Uterus (tissue), 4 donors: ENCODE measurements around the gene LRRC1. TPM values are rescaled to one million over a fixed set of nuclear protein-coding genes. Genes with fewer than 3 reads are reported as not detected.

ENCODE experiments used
- DNase-seq, 2 donors: peaks; one replicate each; pipeline ENCODE4 v3.0.0-alpha.2; 2019 to 2020
- H3K27ac ChIP-seq, 2 donors: fragments of 200-600 bp; sonication (generic); 1 replicate in 1 of 2; 2 replicates in 1 of 2; pipeline ENCODE4 v1.5.1; 2016 to 2018
- H3K27me3 ChIP-seq, 2 donors: fragments of 200-600 bp; sonication (generic); one replicate each; pipeline ENCODE4 v1.5.1; 2018 to 2019; ENCODE audit warnings: control low read depth in 1 of 2
- H3K36me3 ChIP-seq, 2 donors: fragments of 200-600 bp; sonication (generic); one replicate each; pipeline ENCODE4 v1.5.1; 2019; ENCODE audit warnings: control low read depth in 1 of 2
- H3K4me1 ChIP-seq, 2 donors: fragments of 200-600 bp; sonication (generic); one replicate each; pipeline ENCODE4 v1.5.1; 2018 to 2019; ENCODE audit warnings: control low read depth in 1 of 2
- H3K4me3 ChIP-seq, 2 donors: fragments of 200-600 bp; sonication (generic); 1 replicate in 1 of 2; 2 replicates in 1 of 2; pipeline ENCODE4 v1.5.1; 2018 to 2019; ENCODE audit warnings: mild to moderate bottlenecking in 1 of 2
- H3K9me3 ChIP-seq, 2 donors: fragments of 200-600 bp; sonication (generic); one replicate each; pipeline ENCODE4 v1.5.1; 2019; ENCODE audit warnings: control low read depth in 1 of 2
- POLR2A ChIP-seq, 2 donors: fragments of 450-650 bp; IDR thresholded peaks; one replicate each; pipeline ENCODE4 v1.6.1; 2016; ENCODE audit warnings: antibody characterized with exemption in 2 of 2, mild to moderate bottlenecking in 1 of 2, moderate library complexity in 1 of 2
- intact Hi-C: fragments of 100-400 bp; cut with DNase I; formaldehyde crosslinking; loops from one replicate; pipeline ENCODE4 v1.15.1; 2023; ENCODE audit warnings: low total_unique reads
- total RNA-seq, 4 donors: library from RNA; depleted of rRNA in 3 of 4; stranded (reverse); fragments of >200 nt in 3 of 4; gene quantifications; one replicate each; pipeline versions ENCODE4 v1.1.0 to v1.2.4, GENCODE V29; 2014 to 2023
- TF ChIP-seq, protein P1 (sequence below), 4 experiments: fragments of 200-600 bp in 2 of 4; fragments of 450-650 bp in 2 of 4; sonication (generic) in 2 of 4; IDR thresholded peaks; one replicate each; pipeline ENCODE4 v1.5.1; 2016 to 2019; ENCODE audit warnings: antibody characterized with exemption in 4 of 4, mild to moderate bottlenecking in 2 of 4, moderate library complexity in 1 of 4
- donor health status: DM: yes; HTN: yes; CAD: no.

Gene LRRC1
- total RNA-seq, 4 donors from 2014 or later, result 4.4 to 39.7 (median 17.7) TPM

DNA sequence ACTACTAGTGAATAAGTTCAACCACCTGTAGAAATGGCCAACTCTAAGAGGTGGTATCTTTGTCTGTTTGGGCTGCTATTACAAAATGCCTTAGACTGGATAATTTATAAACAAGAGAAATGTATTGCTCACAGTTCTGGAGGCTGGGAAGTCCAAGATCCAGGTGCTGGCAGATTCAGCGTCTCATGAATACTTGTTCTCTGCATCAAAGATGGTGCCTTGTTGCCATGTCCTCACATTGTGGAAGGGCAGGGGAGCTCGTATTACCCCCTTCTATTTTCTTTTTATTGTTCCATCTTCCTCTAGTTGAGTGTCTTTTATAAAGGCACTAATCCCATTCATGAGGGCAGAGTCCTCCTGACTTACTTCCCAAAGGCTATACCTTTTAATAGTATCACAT lies 58.0 kb downstream of the LRRC1 start:
- intact Hi-C loops, result no loop called here
- no peak for TF ChIP-seq POLR2A (IDR thresholded peaks at IDR 0.05)
- TF ChIP-seq, protein P1, sequence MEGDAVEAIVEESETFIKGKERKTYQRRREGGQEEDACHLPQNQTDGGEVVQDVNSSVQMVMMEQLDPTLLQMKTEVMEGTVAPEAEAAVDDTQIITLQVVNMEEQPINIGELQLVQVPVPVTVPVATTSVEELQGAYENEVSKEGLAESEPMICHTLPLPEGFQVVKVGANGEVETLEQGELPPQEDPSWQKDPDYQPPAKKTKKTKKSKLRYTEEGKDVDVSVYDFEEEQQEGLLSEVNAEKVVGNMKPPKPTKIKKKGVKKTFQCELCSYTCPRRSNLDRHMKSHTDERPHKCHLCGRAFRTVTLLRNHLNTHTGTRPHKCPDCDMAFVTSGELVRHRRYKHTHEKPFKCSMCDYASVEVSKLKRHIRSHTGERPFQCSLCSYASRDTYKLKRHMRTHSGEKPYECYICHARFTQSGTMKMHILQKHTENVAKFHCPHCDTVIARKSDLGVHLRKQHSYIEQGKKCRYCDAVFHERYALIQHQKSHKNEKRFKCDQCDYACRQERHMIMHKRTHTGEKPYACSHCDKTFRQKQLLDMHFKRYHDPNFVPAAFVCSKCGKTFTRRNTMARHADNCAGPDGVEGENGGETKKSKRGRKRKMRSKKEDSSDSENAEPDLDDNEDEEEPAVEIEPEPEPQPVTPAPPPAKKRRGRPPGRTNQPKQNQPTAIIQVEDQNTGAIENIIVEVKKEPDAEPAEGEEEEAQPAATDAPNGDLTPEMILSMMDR (IDR thresholded peaks at IDR 0.05), result no peak
- no peaks in the 10 kb centered on the region for H3K27me3 ChIP-seq
- no peaks in the 10 kb centered on the region for H3K36me3 ChIP-seq
- H3K4me1 ChIP-seq, result peaks cover 0 to 3% of the 10 kb centered on the region in 2 donors
- DNase-seq, result no peak
- no peak overlapping the region for H3K27ac ChIP-seq
- no peak overlapping the region for H3K4me3 ChIP-seq
- H3K9me3 ChIP-seq, result no peaks in the 10 kb centered on the region

DNA sequence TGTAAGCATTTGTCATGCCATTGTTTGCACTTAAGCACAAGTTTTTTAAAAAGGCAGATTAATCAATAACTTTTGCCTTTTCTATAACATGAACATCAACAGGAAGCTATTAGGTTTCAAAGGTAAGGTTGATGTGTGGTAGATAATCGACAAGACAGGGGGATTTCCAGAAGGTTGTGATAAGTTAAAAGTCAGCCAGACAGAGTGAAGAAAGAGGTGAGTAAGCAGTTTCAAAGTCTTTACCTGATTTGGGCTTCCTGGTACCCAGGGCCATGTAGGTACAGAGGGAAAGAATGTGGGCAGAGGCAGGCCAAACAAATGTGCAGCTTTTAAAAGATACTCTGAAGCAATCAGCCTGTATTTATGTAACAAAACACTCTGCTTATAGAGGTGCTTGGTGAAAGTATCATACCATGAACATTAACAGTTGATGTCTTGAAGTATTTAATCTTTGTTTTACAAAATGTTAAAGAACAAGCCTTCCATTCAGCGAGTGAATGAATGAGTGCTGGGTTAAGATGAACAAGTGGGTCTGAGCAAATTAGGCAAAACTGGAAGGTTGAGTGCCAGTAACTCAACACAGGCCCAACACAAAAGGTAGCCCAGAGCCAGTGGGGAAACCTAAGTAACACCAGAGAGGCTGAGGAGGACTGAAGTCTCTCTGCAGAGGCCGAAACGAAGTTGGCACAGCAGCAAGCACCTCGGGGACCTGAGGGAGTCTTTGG lies 60.2 kb downstream of the LRRC1 start:
- Histone ChIP-seq H3K4me3 (no peak overlapping the region), H3K4me1 (peaks cover 0 to 3% of the 10 kb centered on the region in 2 donors), H3K27me3 (no peaks in the 10 kb centered on the region), H3K27ac (no peak overlapping the region), H3K36me3 (no peaks in the 10 kb centered on the region), H3K9me3 (no peaks in the 10 kb centered on the region)
- DNase-seq, result no peak
- TF ChIP-seq POLR2A (IDR thresholded peaks at IDR 0.05), result no peak
- TF ChIP-seq, protein P1 (IDR thresholded peaks at IDR 0.05), result no peak
- intact Hi-C loops, result no loop called here

DNA sequence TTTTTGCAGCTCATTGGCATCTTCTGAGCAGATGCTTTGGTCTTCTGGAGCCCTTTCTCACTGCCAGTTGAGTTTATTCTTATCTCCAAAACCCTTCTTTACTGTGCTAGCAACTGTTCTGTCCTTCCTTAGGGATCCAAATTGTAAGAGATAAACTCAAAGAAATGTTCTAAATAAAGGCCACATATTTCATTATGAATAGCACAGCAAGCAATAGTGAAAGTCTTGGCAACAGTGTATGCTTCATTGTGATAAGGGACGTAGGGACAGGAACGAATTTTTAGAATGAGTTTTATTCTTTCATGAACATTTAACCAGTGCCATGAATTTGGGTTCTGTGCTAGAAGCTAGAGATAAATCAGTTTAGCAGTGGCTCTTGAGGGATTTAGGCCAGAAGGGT lies 61.1 kb downstream of the LRRC1 start:
- no peak overlapping the region for H3K27ac ChIP-seq
- H3K4me3 ChIP-seq, result no peak overlapping the region
- H3K4me1 ChIP-seq, result peaks cover 0 to 3% of the 10 kb centered on the region in 2 donors
- intact Hi-C loops, result no loop called here
- no peaks in the 10 kb centered on the region for H3K36me3 ChIP-seq
- TF ChIP-seq, protein P1 (IDR thresholded peaks at IDR 0.05), result no peak
- TF ChIP-seq POLR2A (IDR thresholded peaks at IDR 0.05), result no peak
- no peaks in the 10 kb centered on the region for H3K27me3 ChIP-seq
- no peaks in the 10 kb centered on the region for H3K9me3 ChIP-seq
- DNase-seq, result no peak

DNA sequence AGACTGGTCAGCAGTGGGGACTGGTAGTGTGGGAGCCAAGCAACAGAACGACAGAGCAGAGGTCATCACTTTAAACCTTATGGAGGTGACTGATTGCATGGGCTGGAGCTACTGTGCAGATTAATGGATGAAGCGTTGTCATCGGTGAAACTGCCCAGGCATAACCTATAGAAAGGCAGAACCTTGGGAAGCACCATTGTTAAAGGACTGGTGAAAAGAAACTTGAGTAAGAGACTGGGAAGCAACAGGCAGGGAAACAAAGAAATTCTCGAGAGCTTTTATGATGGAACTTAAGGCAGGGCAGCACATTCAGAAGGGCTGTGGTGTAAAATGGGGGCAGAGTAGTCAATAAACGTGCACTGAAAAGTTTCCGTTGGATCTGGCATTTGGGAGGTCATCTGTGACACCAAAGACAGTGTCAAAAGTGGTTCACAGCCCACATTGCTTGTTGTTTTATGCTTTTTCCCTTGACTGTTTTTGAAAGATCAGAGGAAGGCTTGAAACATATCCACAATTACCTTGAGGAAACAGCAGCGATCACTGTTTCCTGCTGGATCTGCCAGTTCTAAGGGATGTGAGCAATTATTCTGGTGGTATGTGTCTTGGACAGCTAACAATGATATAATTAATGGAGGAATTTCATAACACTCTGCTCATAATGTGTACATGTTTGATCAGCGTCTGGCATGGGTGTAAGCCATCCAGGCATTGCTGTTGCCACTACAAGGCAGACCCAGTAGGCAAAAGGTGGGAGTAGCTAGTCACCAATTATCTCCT lies 62.7 kb downstream of the LRRC1 start:
- peaks cover 0 to 5% of the 10 kb centered on the region in 2 donors for H3K4me1 ChIP-seq
- DNase-seq, result no peak

More for the DNA sequence above, 62.7 kb downstream of the LRRC1 start:
- intact Hi-C loops, result no loop called here
- H3K4me3 ChIP-seq, result no peak overlapping the region
- no peak overlapping the region for H3K27ac ChIP-seq
- no peaks in the 10 kb centered on the region for H3K36me3 ChIP-seq
- no peaks in the 10 kb centered on the region for H3K27me3 ChIP-seq
- no peaks in the 10 kb centered on the region for H3K9me3 ChIP-seq
- TF ChIP-seq, protein P1 (IDR thresholded peaks at IDR 0.05), result no peak
- TF ChIP-seq POLR2A (IDR thresholded peaks at IDR 0.05), result no peak
